A549 (cell line): ENCODE measurements around the gene SLC9A1. TPM values are rescaled to one million over a fixed set of nuclear protein-coding genes. Genes with fewer than 3 reads are reported as not detected.

ENCODE experiments used
- ATAC-seq, 2 experiments: fragments of 200-7000 bp in 1 of 2; fragments of >200 bp in 1 of 2; cut with Nextera tagmentation in 1 of 2; cut with Tn5 transposase in 1 of 2; 3 replicates each; pipeline versions ENCODE4 v1.8.0 to v1.9.1; 2018 to 2020; ENCODE audit warnings: mild to moderate bottlenecking in 1 of 2, moderate library complexity in 1 of 2
- CTCF ChIA-PET: fragments of 300-600 bp; sonication (Branson Sonifier 250); formaldehyde crosslinking; extraction: SDS; loops from one replicate; lab custom pipeline; 2021; ENCODE audit warnings: antibody characterized with exemption, inconsistent platforms; lab: Yijun Ruan, JAX
- POLR2A ChIA-PET: fragments of 350-600 bp; formaldehyde crosslinking; extraction: SDS; loops from one replicate; lab custom pipeline; 2021; ENCODE audit warnings: antibody characterized with exemption, inconsistent platforms; lab: Yijun Ruan, JAX
- DNase-seq, 2 experiments: peaks; one replicate each; pipeline versions ENCODE4 v3.0.0 to v3.0.0-alpha.2; 2011 to 2016; ENCODE audit warnings: low read depth in 1 of 2, low spot score in 1 of 2
- FAIRE-seq: peaks from 2 replicates; lab custom pipeline; 2011; peaks lifted over from hg19 to GRCh38; lab: Jason Lieb, UNC
- H3K27ac ChIP-seq, 2 experiments: fragments of >200 bp; sonication (Bioruptor Twin); formaldehyde crosslinking; 3 replicates each; pipeline ENCODE4 v1.5.1; 2016 to 2017
- H3K4me1 ChIP-seq: fragments of >200 bp; sonication (Bioruptor Twin); formaldehyde crosslinking; 3 replicates; pipeline ENCODE4 v1.6.1; 2016
- H3K4me2 ChIP-seq: fragments of >200 bp; sonication (Bioruptor Twin); formaldehyde crosslinking; 3 replicates; pipeline ENCODE4 v1.6.1; 2016
- H3K4me3 ChIP-seq: fragments of >200 bp; sonication (Bioruptor Twin); formaldehyde crosslinking; 3 replicates; pipeline ENCODE4 v1.5.1; 2016
- H3K9me3 ChIP-seq: fragments of >200 bp; sonication (Bioruptor Twin); formaldehyde crosslinking; 3 replicates; pipeline ENCODE4 v1.6.1; 2016
- BHLHE40 ChIP-seq: IDR thresholded peaks from 2 replicates; pipeline ENCODE4 v1.6.1; 2012; ENCODE audit warnings: low read depth, low read length, inconsistent platforms
- CEBPB ChIP-seq, 2 experiments: fragments of >200 bp in 1 of 2; sonication (Bioruptor Twin) in 1 of 2; formaldehyde crosslinking in 1 of 2; IDR thresholded peaks; 2 replicates each; pipeline ENCODE4 v1.6.1; 2012 to 2016
- EHMT2 ChIP-seq: fragments of 200-600 bp; sonication (generic); IDR thresholded peaks from 2 replicates; pipeline ENCODE4 v1.6.1; 2016; ENCODE audit warnings: antibody characterized with exemption, low read depth, mild to moderate bottlenecking, moderate library complexity
- EP300 ChIP-seq, 2 experiments: fragments of >200 bp; sonication (Bioruptor Twin); formaldehyde crosslinking; IDR thresholded peaks; 2 replicates in 1 of 2; 3 replicates in 1 of 2; pipeline ENCODE4 v1.6.1; 2016 to 2017
- ESRRA ChIP-seq: fragments of 150-350 bp; IDR thresholded peaks from 2 replicates; pipeline ENCODE4 v1.6.1; 2014; ENCODE audit warnings: mild to moderate bottlenecking, low read length, borderline replicate concordance
- FOSL2 ChIP-seq, 2 experiments: fragments of 450-650 bp in 1 of 2; fragments of >200 bp in 1 of 2; sonication (Bioruptor Twin) in 1 of 2; formaldehyde crosslinking; IDR thresholded peaks; 2 replicates each; pipeline versions ENCODE4 v1.5.0 to v1.6.1; 2016 to 2020; ENCODE audit warnings: mild to moderate bottlenecking in 1 of 2, moderate library complexity in 1 of 2
- HDAC2 ChIP-seq: fragments of 200-600 bp; sonication (generic); IDR thresholded peaks from 2 replicates; pipeline ENCODE4 v1.6.1; 2016
- HOXA7 ChIP-seq: fragments of 250-450 bp; sonication (Bioruptor Pico); IDR thresholded peaks from 2 replicates; pipeline ENCODE4 v1.5.0; 2020; ENCODE audit warnings: mild to moderate bottlenecking, moderate library complexity
- HOXB5 ChIP-seq: fragments of 250-450 bp; sonication (Bioruptor Pico); IDR thresholded peaks from 2 replicates; pipeline ENCODE4 v1.5.0; 2020; ENCODE audit warnings: mild to moderate bottlenecking, moderate library complexity
- KDM1A ChIP-seq: fragments of 200-600 bp; sonication (generic); IDR thresholded peaks from 2 replicates; pipeline ENCODE4 v1.6.1; 2016; ENCODE audit warnings: low read depth, mild to moderate bottlenecking
- KDM5A ChIP-seq: fragments of 200-600 bp; sonication (generic); IDR thresholded peaks from 2 replicates; pipeline ENCODE4 v1.6.1; 2016; ENCODE audit warnings: antibody characterized with exemption, mild to moderate bottlenecking
- NPAS2 ChIP-seq: fragments of 250-450 bp; sonication (Bioruptor Pico); IDR thresholded peaks from 2 replicates; pipeline ENCODE4 v1.8.0; 2022; ENCODE audit warnings: mild to moderate bottlenecking, moderate library complexity, borderline replicate concordance
- NR3C1 ChIP-seq: fragments of >200 bp; sonication (Bioruptor Twin); formaldehyde crosslinking; IDR thresholded peaks from 3 replicates; pipeline ENCODE4 v1.6.1; 2017
- POLR2A ChIP-seq: IDR thresholded peaks from 2 replicates; pipeline ENCODE4 v1.6.1; 2012; ENCODE audit warnings: mild to moderate bottlenecking, low read length
- RAD21 ChIP-seq, 2 experiments: fragments of >200 bp in 1 of 2; sonication (Bioruptor Twin) in 1 of 2; formaldehyde crosslinking in 1 of 2; IDR thresholded peaks in 1 of 2; conservative IDR thresholded peaks in 1 of 2; 2 replicates in 1 of 2; 3 replicates in 1 of 2; pipeline ENCODE4 v1.6.1; 2012 to 2018; ENCODE audit warnings: inconsistent platforms in 1 of 2
- RCOR1 ChIP-seq: fragments of 150-350 bp; IDR thresholded peaks from 2 replicates; pipeline ENCODE4 v1.6.1; 2014; ENCODE audit warnings: antibody characterized with exemption, low read length, low read depth
- RNF2 ChIP-seq: fragments of 200-600 bp; sonication (generic); IDR thresholded peaks from 2 replicates; pipeline ENCODE4 v1.6.1; 2016; ENCODE audit warnings: low read depth, mild to moderate bottlenecking, antibody characterized with exemption, moderate library complexity, borderline replicate concordance
- SREBF2 ChIP-seq: fragments of 450-650 bp; IDR thresholded peaks from 2 replicates; pipeline ENCODE4 v1.6.1; 2014; ENCODE audit warnings: mild to moderate bottlenecking, moderate library complexity
- ZC3H11A ChIP-seq: fragments of 450-650 bp; IDR thresholded peaks from 2 replicates; pipeline ENCODE4 v1.6.1; 2014; ENCODE audit warnings: antibody characterized with exemption, mild to moderate bottlenecking
- ZNF302 ChIP-seq: fragments of 250-450 bp; sonication (Bioruptor Pico); IDR thresholded peaks from 2 replicates; pipeline ENCODE4 v1.9.0; 2021; ENCODE audit warnings: inconsistent platforms, mild to moderate bottlenecking, moderate library complexity
- WGBS: methylation state at CpG from one replicate; pipeline ENCODE4 v1.1.6; 2017; ENCODE audit errors: missing lambda C conversion rate; 5-methylcytosine and 5-hydroxymethylcytosine counted together
- polyA plus RNA-seq, 4 experiments: library from polyadenylated mRNA; depleted of rRNA in 3 of 4; stranded (reverse); fragments of >200 nt; fragmentation: RNase III in 1 of 4; extraction: RNeasy Plus Mini Kit Qiagen cat#74134 plus additional on column Dnase treatment in 1 of 4; gene quantifications; 2 replicates in 3 of 4; 3 replicates in 1 of 4; pipeline ENCODE4 v1.2.3, GENCODE V29; 2011 to 2017
- TF ChIP-seq, protein P1 (sequence below): IDR thresholded peaks from 2 replicates; pipeline ENCODE4 v1.6.1; 2012; ENCODE audit warnings: low read depth, borderline replicate concordance
- TF ChIP-seq, protein P2 (sequence below): fragments of >200 bp; sonication (Bioruptor Twin); formaldehyde crosslinking; IDR thresholded peaks from 3 replicates; pipeline ENCODE4 v1.6.1; 2016

The SLC9A1 gene
- polyA plus RNA-seq, 2 of the 4 experiments (the other 2 are of a cell fraction), result 7.4 to 8.0 TPM

DNA sequence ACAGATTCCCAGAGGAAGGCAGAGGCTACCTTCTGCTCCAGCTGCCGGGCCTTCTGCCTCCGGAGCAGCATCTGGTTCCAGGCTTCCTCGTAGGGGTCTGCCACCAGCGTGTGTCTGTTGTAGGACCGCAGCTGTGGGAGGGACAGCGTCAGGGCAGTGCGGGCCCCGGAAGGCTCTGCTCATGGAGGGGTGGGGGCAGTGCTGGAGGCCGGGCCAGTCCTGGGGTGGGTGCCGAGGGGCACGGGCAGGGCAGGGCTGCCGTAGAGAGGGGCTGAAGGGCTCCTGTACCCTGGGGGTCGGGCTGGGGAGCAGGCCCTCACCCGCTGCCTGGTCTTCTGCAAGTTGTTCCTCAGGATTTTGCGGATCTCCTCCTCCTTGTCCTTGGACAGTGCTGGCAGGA, 53.2 kb downstream of the SLC9A1 start:
- peaks cover 36% of the 10 kb centered on the region for H3K4me1 ChIP-seq
- FAIRE-seq (no peak), DNase-seq (no peak), ATAC-seq (no peak)
- TF ChIP-seq RNF2 (no peak), HDAC2 (no peak), NR3C1 (no peak), EHMT2 (no peak), FOSL2 (IDR thresholded peaks at IDR 0.05) (no peak), FOSL2 (CRISPR knock-in tag; IDR thresholded peaks at IDR 0.05) (no peak), ZNF302 (CRISPR knock-in tag) (no peak)
- no peak overlapping the region for H3K27ac ChIP-seq
- H3K4me3 ChIP-seq, result no peak overlapping the region
- ChIA-PET CTCF (interaction anchor here (0.9 to 18.9 kb wide), 23 partner anchors 9 to 287 kb away, joined by 3 to 516 read pairs (median 5); partner anchors contain the start of gene SLC9A1), POLR2A (interaction anchor here (1.0 kb wide), 1 partner anchor 53 kb away, joined by 3 read pairs; the partner anchor contains the start of gene SLC9A1)
- WGBS, result 84% methylated on average over 3 of the region's 15 CpGs
- no peak overlapping the region for H3K4me2 ChIP-seq
- no peaks in the 10 kb centered on the region for H3K9me3 ChIP-seq

- no peak for FAIRE-seq
- CTCF ChIA-PET, result interaction anchor here (0.5 to 18.9 kb wide), 10 partner anchors 8 to 197 kb away, joined by 3 to 516 read pairs (median 17); partner anchors contain the start of gene SLC9A1
Measured at GRCh38 chr1:27101054-27101491, 53.9 kb downstream of the SLC9A1 start.

GRCh38 chr1:27100335-27101053, 54.4 kb downstream of the SLC9A1 start:
- no peak for TF ChIP-seq HOXA7 (CRISPR knock-in tag)
- no peak for TF ChIP-seq KDM1A
- TF ChIP-seq, protein P1, sequence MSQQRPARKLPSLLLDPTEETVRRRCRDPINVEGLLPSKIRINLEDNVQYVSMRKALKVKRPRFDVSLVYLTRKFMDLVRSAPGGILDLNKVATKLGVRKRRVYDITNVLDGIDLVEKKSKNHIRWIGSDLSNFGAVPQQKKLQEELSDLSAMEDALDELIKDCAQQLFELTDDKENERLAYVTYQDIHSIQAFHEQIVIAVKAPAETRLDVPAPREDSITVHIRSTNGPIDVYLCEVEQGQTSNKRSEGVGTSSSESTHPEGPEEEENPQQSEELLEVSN, result no peak
- no peak for TF ChIP-seq ESRRA
- TF ChIP-seq POLR2A, result no peak
- no peak for TF ChIP-seq KDM5A
- TF ChIP-seq RNF2, result no peak
- TF ChIP-seq, protein P2, sequence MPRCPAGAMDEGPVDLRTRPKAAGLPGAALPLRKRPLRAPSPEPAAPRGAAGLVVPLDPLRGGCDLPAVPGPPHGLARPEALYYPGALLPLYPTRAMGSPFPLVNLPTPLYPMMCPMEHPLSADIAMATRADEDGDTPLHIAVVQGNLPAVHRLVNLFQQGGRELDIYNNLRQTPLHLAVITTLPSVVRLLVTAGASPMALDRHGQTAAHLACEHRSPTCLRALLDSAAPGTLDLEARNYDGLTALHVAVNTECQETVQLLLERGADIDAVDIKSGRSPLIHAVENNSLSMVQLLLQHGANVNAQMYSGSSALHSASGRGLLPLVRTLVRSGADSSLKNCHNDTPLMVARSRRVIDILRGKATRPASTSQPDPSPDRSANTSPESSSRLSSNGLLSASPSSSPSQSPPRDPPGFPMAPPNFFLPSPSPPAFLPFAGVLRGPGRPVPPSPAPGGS, result no peak
- no peak for TF ChIP-seq CEBPB (IDR thresholded peaks at IDR 0.05)
- TF ChIP-seq EP300 (IDR thresholded peaks at IDR 0.05), result no peak
- TF ChIP-seq RAD21 (conservative IDR thresholded peaks at IDR 0.05 in 1 of 2, IDR thresholded peaks at IDR 0.05 in 1 of 2), result no peak
- TF ChIP-seq ZC3H11A, result no peak
- TF ChIP-seq BHLHE40, result no peak
- TF ChIP-seq SREBF2, result no peak
- TF ChIP-seq RCOR1, result no peak
- no peak for TF ChIP-seq HDAC2
- no peak for TF ChIP-seq HOXB5 (CRISPR knock-in tag)
- POLR2A ChIA-PET, result no interaction called here
- Histone ChIP-seq H3K4me3 (no peak overlapping the region), H3K9me3 (no peaks in the 10 kb centered on the region), H3K4me2 (peak overlapping the region; percentile 71), H3K27ac (peak overlapping the region; percentile 68 to 85), H3K4me1 (peaks cover 34% of the 10 kb centered on the region)
- no peak for ATAC-seq
- no peak for DNase-seq
- CTCF ChIA-PET, result interaction anchor here (0.5 to 18.9 kb wide), 10 partner anchors 8 to 198 kb away, joined by 3 to 516 read pairs (median 17); no protein-coding TSS in a partner anchor
- FAIRE-seq, result no peak
- 92% methylated on average over 20 of the region's 33 CpGs for WGBS

More at GRCh38 chr1:27101054-27101491, 53.9 kb downstream of the SLC9A1 start:
- ATAC-seq (no peak), DNase-seq (no peak)
- Histone ChIP-seq H3K4me2 (no peak overlapping the region), H3K4me3 (no peak overlapping the region), H3K27ac (peak overlapping the region in 1 of 2 experiments; percentile 85; a peak in 3 of 6 replicates), H3K4me1 (peaks cover 36% of the 10 kb centered on the region), H3K9me3 (no peaks in the 10 kb centered on the region)
- TF ChIP-seq NPAS2 (CRISPR knock-in tag), result no peak
- POLR2A ChIA-PET, result no interaction called here
- 99% methylated on average over 8 of the region's 11 CpGs for WGBS
